ENCODE measurements around the gene STAT3. TPM values are rescaled to one million over a fixed set of nuclear protein-coding genes. Genes with fewer than 3 reads are reported as not detected.
"Not testable (repeated sequence)": the region's sequence is repeated elsewhere in the genome, so short reads cannot be mapped to it uniquely, and the experiment has no call there.

STAT3 gene
- total RNA-seq, 2 experiments from 2014 or later, result 128 to 131 TPM

- H3K4me3 Mint-ChIP-seq; ATAC-seq (ENCODE audit: low read depth); DNase-seq; H3K27me3 Mint-ChIP-seq; H3K27ac Mint-ChIP-seq; H3K9me3 Mint-ChIP-seq; H3K4me1 Mint-ChIP-seq; POLR2A ChIA-PET: not testable (repeated sequence)
- H3K36me3 Mint-ChIP-seq, result peaks cover 32% of the 10 kb centered on the region
Observed at GRCh38 chr17:42299913-42300312, 88.3 kb downstream of the STAT3 start.

- H3K27ac Mint-ChIP-seq; H3K4me1 Mint-ChIP-seq; H3K27me3 Mint-ChIP-seq; H3K4me3 Mint-ChIP-seq; H3K9me3 Mint-ChIP-seq; DNase-seq; ATAC-seq (ENCODE audit: low read depth); POLR2A ChIA-PET: not testable (repeated sequence)
- H3K36me3 Mint-ChIP-seq, result peaks cover 30% of the 10 kb centered on the region
Observed at GRCh38 chr17:42299361-42299760, 88.9 kb downstream of the STAT3 start.

GRCh38 chr17:42297775-42298174 is 90.5 kb downstream of the STAT3 start:
- ATAC-seq (ENCODE audit: low read depth); POLR2A ChIA-PET; H3K9me3 Mint-ChIP-seq; H3K4me1 Mint-ChIP-seq; DNase-seq; H3K27ac Mint-ChIP-seq; H3K4me3 Mint-ChIP-seq; H3K27me3 Mint-ChIP-seq: not testable (repeated sequence)
- H3K36me3 Mint-ChIP-seq, result peaks cover 34% of the 10 kb centered on the region

- POLR2A ChIA-PET, result no interaction called here
- ATAC-seq (ENCODE audit: low read depth) (no peak), DNase-seq (no peak)
- H3K27ac Mint-ChIP-seq, result no peak overlapping the region
- H3K36me3 Mint-ChIP-seq, result peaks cover 35% of the 10 kb centered on the region
- no peak overlapping the region for H3K4me3 Mint-ChIP-seq
- no peaks in the 10 kb centered on the region for H3K27me3 Mint-ChIP-seq
- no peaks in the 10 kb centered on the region for H3K9me3 Mint-ChIP-seq
- H3K4me1 Mint-ChIP-seq, result peaks cover 14% of the 10 kb centered on the region
Observed at GRCh38 chr17:42296012-42296411, 92.2 kb downstream of the STAT3 start.

- Mint-ChIP-seq H3K4me1 (peaks cover 22% of the 10 kb centered on the region), H3K36me3 (peaks cover 39% of the 10 kb centered on the region), H3K27ac (no peak overlapping the region), H3K27me3 (no peaks in the 10 kb centered on the region), H3K4me3 (no peak overlapping the region), H3K9me3 (no peaks in the 10 kb centered on the region)
- ATAC-seq (ENCODE audit: low read depth) (no peak), DNase-seq (no peak)
- POLR2A ChIA-PET, result interaction anchor here (0.7 to 1.6 kb wide), 2 partner anchors 46 to 153 kb away, joined by 3 to 6 read pairs; no protein-coding TSS in a partner anchor
Observed at GRCh38 chr17:42294469-42295398, 93.5 kb downstream of the STAT3 start.

- Mint-ChIP-seq H3K27ac (no peak overlapping the region), H3K4me1 (peaks cover 39% of the 10 kb centered on the region), H3K36me3 (peaks cover 34% of the 10 kb centered on the region), H3K4me3 (no peak overlapping the region), H3K9me3 (no peaks in the 10 kb centered on the region), H3K27me3 (no peaks in the 10 kb centered on the region)
- ATAC-seq (ENCODE audit: low read depth) (no peak), DNase-seq (no peak)
- POLR2A ChIA-PET, result interaction anchor here (1.2 kb wide), 1 partner anchor 43 kb away, joined by 4 read pairs; no protein-coding TSS in a partner anchor
Observed at GRCh38 chr17:42291129-42291528, 97.1 kb downstream of the STAT3 start.

- ATAC-seq (ENCODE audit: low read depth), result no peak
- H3K9me3 Mint-ChIP-seq, result no peaks in the 10 kb centered on the region
- H3K27ac Mint-ChIP-seq, result peak overlapping the region; percentile 86
- peaks cover 32% of the 10 kb centered on the region for H3K36me3 Mint-ChIP-seq
- DNase-seq, result no peak
- H3K27me3 Mint-ChIP-seq, result no peaks in the 10 kb centered on the region
- H3K4me3 Mint-ChIP-seq, result peak overlapping the region; percentile 91
- H3K4me1 Mint-ChIP-seq, result peaks cover 43% of the 10 kb centered on the region
- POLR2A ChIA-PET, result interaction anchor here (1.2 to 4.5 kb wide), 3 partner anchors 14 to 178 kb away, joined by 4 to 108 read pairs (median 10); partner anchors contain the start of genes DHX58 and STAT5B
Observed at GRCh38 chr17:42290577-42290976, 97.7 kb downstream of the STAT3 start.

- Mint-ChIP-seq H3K9me3 (no peaks in the 10 kb centered on the region), H3K4me3 (peak overlapping the region; percentile 91), H3K27ac (peak overlapping the region; percentile 86), H3K27me3 (no peaks in the 10 kb centered on the region), H3K4me1 (peaks cover 42% of the 10 kb centered on the region), H3K36me3 (peaks cover 29% of the 10 kb centered on the region)
- POLR2A ChIA-PET, result interaction anchor here (1.0 to 4.5 kb wide), 9 partner anchors 13 to 178 kb away, joined by 3 to 108 read pairs (median 10); partner anchors contain the start of genes DHX58, KCNH4 and STAT5B
- ATAC-seq (ENCODE audit: low read depth) (no peak), DNase-seq (no peak)
Observed at GRCh38 chr17:42289611-42290181, 98.5 kb downstream of the STAT3 start.

- Mint-ChIP-seq H3K9me3 (no peaks in the 10 kb centered on the region), H3K27ac (peak overlapping the region; percentile 86), H3K4me1 (peaks cover 40% of the 10 kb centered on the region), H3K27me3 (no peaks in the 10 kb centered on the region), H3K4me3 (peak overlapping the region; percentile 91), H3K36me3 (peaks cover 27% of the 10 kb centered on the region)
- POLR2A ChIA-PET, result interaction anchor here (0.8 to 4.5 kb wide), 16 partner anchors 12 to 600 kb away, joined by 3 to 108 read pairs (median 6); partner anchors contain the start of genes DHX58, EIF1, GHDC and KCNH4
- ATAC-seq (ENCODE audit: low read depth) (peak; percentile 38), DNase-seq (peak; percentile 73)
Observed at GRCh38 chr17:42288803-42289610, 99.2 kb downstream of the STAT3 start.

- peaks cover 37% of the 10 kb centered on the region for H3K4me1 Mint-ChIP-seq
- ATAC-seq (ENCODE audit: low read depth), result peak; percentile 84
- H3K27me3 Mint-ChIP-seq, result no peaks in the 10 kb centered on the region
- H3K9me3 Mint-ChIP-seq, result no peaks in the 10 kb centered on the region
- peak; percentile 85 for DNase-seq
- H3K27ac Mint-ChIP-seq, result peak within 1 kb of the TSS; percentile 88
- peak within 1 kb of the TSS; percentile 91 for H3K4me3 Mint-ChIP-seq
- POLR2A ChIA-PET, result interaction anchor here (0.6 to 4.5 kb wide), 16 partner anchors 12 to 1798 kb away, joined by 3 to 108 read pairs (median 6); partner anchors contain the start of genes DHX58, EIF1, GHDC and KCNH4
- peaks cover 23% of the 10 kb centered on the region for H3K36me3 Mint-ChIP-seq
Observed at GRCh38 chr17:42287977-42288802, 100.1 kb downstream of the STAT3 start, which contains the start of gene STAT5A. TSS of gene STAT5A (plus strand) at chr17:42288498. CDS start at chr17:42289412, 914 bp downstream.

- H3K4me3 Mint-ChIP-seq, result peak overlapping the region; percentile 89
- peak overlapping the region; percentile 88 for H3K27ac Mint-ChIP-seq
- H3K9me3 Mint-ChIP-seq, result no peaks in the 10 kb centered on the region
- peaks cover 18% of the 10 kb centered on the region for H3K36me3 Mint-ChIP-seq
- DNase-seq, result peak; percentile 57
- H3K4me1 Mint-ChIP-seq, result peaks cover 38% of the 10 kb centered on the region
- no peaks in the 10 kb centered on the region for H3K27me3 Mint-ChIP-seq
- peak; percentile 29 for ATAC-seq (ENCODE audit: low read depth)
- POLR2A ChIA-PET, result interaction anchor here (0.6 to 4.5 kb wide), 16 partner anchors 11 to 1798 kb away, joined by 3 to 108 read pairs (median 6); partner anchors contain the start of genes DHX58, EIF1, GHDC and NAGLU
Observed at GRCh38 chr17:42287305-42287976, 100.8 kb downstream of the STAT3 start.
